HL-60/S4 treated with phorbol 12-myristate 13-acetate at 8.2 ng/mL for 4 days and 3 days (cell line): ENCODE measurements around the gene CWF19L1.

Experiments
- in situ Hi-C: fragments of 300-500 bp; cut with MboI; formaldehyde crosslinking; loops from 2 replicates; pipeline ENCODE4 v1.15.0; 2022; ENCODE audit warnings: low sequenced_read_pairs

The CWF19L1 gene

GRCh38 chr10:100184426-100184825 lies 83.0 kb downstream of the CWF19L1 start:
- in situ Hi-C loops: no loop called here

GRCh38 chr10:100183481-100183880 lies 84.0 kb downstream of the CWF19L1 start:
- in situ Hi-C loops: no loop called here

GRCh38 chr10:100182908-100183307 lies 84.5 kb downstream of the CWF19L1 start:
- in situ Hi-C loops: no loop called here
